ENCODE data around the gene IL36B.

Gene IL36B

GRCh38 chr2:113050921-113051895 is 1.5 kb downstream of the IL36B start:
- DNase-seq: no peak

DNA sequence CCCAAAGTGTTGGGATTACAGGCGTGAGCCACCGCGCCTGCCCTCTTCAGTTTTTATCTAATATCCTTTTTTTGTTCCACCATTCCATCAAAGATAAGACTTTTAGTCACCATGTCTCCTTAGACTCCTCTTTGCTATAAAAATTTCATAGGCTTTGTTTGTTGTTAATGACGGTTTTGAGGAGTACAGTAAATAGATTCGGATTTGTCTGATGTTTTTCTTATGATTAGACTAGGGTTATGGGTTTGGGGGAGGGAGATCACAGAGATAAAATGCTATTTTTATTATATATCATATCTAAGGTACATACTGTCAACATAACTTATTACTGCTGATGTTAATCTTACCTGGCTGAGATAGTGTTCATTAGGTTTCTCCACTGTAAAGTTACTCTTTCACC is 6.2 kb downstream of the IL36B start:
- no peak for DNase-seq

DNA sequence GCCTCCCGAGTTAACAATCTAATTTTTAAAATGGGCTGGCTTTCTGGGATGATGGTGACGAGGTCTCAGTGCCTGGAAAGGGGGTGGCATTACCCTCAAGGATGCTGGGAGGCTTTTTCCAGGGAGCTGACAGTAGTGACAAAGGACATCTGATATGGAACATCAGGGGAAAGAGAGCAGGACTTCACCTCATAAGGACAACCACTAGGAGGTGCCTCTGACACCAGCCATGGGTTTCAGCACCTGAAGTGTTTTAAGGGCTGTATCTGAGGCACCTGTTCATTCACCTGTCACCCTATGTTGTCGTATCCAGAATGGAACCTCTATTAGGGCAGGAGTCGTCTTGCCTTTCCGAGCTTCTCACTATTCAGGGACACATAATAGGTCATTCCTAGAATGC is 10.8 kb downstream of the IL36B start:
- DNase-seq: no peak

GRCh38 chr2:113039719-113040118 is 12.9 kb downstream of the IL36B start:
- DNase-seq: no peak

DNA sequence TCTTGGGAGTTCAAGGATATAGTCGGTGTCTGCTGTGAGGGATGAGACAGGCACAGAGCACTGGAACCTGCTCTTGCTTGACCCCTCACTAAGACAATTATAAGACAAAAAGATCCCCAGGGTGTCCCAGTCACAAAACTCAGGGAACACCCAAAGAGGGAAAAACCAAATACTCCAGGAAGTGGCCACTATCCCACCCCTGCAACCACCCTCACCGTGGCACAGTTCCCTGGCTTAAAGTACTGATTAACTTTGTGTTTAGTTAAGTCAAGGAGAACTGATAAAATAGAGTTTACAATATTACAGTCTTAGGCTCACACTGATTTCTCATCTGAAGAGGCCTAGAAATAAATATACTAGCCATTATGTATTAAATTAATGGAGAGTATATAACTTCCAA is 13.5 kb downstream of the IL36B start:
- DNase-seq: no peak

DNA sequence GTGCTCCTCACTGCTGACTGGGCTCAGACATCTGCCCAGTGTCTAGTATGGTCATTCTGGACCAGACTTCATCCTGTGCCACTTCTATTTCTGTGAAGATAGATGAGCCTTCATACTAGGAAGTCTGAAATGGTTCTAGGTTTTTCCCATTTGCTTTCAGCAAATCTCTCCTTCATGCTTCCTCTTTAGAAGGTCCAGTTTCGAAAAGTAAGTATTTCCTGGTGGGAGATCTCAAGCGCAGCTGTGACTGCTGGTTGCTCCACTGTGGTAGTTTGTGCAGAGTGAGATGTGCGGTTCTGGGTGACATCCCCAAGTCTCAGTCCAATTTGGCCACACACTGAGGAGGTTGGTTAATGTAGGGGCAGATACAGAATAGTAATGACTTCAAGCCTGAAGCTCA is 14.4 kb downstream of the IL36B start:
- no peak for DNase-seq

DNA sequence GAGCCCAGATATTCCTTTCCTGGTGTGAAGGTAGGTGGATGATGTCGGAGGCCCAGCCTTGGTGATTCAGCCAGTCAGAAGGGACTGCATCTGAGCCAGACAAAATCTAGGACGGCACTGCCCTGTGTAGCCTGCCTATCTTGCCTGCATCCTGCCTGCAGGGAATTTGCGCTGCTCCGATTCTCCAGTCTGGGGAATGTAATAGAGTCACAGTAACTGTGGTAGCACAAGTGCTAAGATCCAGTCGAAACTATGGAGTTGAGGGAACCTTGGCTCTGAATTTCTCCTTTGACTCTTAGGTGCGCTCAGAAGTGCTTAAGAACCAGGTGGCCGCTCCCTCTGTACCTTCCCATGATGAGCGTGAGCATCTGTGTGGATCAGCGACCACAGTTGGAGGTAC is 15.9 kb downstream of the IL36B start:
- no peak for DNase-seq

GRCh38 chr2:113034016-113034415 is 18.7 kb downstream of the IL36B start:
- no peak for DNase-seq

DNA sequence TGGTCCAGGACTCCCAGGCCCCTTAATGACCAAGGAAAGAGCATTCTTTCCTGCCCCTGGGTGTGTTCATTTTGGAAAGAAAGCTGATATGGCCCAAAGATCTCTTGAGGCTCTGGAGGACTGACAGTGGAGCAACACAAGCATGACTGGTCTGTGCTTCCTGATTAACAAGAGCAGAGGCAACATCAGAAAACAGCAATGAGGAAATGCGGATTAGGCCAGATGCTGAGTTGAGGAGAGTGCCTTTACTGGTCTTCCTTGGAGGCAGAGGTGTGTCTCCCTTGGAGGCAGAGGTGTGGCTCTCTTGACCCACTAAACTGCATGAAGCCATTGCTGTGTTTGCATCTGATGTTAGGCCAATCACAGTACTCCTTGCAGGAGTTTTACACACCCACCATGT is 19.9 kb downstream of the IL36B start:
- DNase-seq: no peak

- no peak for DNase-seq
These were observed 24.6 kb downstream of the IL36B start for GRCh38 chr2:113028112-113028511.

DNA sequence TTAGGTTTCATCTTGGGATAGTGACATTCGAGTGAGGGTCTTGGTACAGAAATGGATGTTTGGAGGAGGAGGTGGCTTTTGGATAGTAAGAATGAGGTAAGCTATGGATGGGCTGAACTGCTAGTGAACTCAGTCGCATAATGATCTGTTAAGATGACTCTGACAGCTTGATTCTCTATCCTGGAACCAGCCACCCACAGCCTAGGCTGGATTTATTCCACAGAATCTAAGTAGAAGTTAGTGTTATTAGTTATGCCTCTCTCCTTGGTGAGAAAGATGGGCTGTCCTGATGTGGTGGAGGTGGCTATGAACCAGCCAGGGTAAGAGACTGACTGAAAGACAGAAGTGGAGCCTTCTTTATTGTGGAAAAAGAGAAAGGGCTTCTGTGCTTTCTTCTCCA is 25.0 kb downstream of the IL36B start:
- no peak for DNase-seq

DNA sequence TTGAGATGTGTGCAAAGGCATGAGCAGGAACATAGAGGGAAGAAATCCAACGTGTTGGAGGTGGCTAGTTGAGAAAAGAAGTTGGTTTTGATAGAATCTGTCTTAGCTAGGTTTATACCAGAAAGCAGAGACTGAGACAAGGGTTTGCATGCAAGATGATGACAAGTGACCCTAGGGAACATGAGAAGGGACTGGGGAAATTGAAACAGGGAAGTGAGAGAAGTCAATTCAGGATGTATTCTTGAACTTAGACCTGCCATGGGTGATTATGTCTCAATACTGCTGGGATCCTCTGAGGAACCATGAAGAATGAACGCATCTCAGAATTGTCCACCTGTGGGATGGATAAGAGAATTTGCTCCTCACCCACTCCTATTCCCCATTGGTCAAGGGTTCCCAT is 26.9 kb downstream of the IL36B start:
- no peak for DNase-seq

- DNase-seq: no peak
These were observed 27.9 kb downstream of the IL36B start for GRCh38 chr2:113024764-113025163.

DNA sequence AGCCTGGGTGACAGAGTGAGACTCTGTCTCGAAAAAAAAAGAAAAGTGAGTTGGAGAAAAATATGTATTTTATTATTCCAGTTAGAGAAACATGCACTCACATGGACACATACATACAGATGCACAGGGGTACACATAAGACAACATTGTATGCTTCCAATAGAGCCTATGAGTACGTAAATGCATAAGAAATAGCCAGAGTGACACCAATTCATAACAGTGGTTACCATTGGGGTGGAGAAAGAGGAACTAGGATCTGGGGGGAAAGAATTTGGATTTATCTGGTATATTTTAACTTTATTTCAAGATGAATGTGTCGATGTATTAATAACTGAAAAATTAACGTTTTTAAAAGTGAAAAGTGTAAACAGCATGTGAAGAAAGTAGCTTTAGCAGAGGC is 31.4 kb downstream of the IL36B start:
- DNase-seq: no peak

- no peak for DNase-seq
These were observed 34.2 kb downstream of the IL36B start for GRCh38 chr2:113018509-113018908.

GRCh38 chr2:113015655-113016054 is 37.0 kb downstream of the IL36B start:
- no peak for DNase-seq

GRCh38 chr2:113015042-113015441 is 37.6 kb downstream of the IL36B start:
- no peak for DNase-seq

- DNase-seq: no peak
These were observed 38.6 kb downstream of the IL36B start for GRCh38 chr2:113014067-113014466.

DNA sequence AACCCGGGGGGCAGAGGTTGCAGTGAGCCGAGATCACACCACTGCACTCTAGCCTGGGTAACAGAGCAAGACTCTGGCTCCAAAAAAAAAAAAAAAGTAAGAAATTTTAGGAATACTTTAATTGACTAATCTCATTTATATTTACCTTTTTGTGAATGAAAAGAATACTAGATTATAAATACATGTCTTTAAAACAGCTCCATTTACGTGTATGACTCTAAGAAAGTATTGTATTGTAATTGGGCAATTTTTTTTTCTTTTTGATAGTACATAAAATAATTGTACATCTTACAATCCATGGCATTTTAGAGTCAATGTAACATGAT is 39.4 kb downstream of the IL36B start:
- no peak for DNase-seq

GRCh38 chr2:113012436-113013335 is 40.0 kb downstream of the IL36B start:
- DNase-seq: no peak

DNA sequence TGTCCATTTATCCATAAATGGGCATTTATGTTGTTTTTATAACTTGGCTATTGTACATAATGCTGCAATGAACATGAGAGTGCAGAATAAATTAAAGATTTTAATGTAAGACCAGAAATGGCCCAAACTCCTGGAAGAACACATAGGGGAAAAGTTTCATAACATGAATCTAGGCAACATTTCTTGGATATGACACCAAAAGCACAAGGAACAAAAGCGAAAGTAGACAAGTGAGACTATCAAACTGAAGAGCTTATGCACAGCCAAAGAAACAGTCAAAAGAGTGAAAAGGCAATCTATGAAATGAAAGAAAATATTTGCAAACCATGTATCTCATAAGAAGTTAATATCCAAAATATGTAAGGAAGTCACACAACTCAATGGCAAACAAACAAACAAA is 41.6 kb downstream of the IL36B start:
- no peak for DNase-seq

- DNase-seq: no peak
These were observed 42.6 kb downstream of the IL36B start for GRCh38 chr2:113010088-113010487.

DNA sequence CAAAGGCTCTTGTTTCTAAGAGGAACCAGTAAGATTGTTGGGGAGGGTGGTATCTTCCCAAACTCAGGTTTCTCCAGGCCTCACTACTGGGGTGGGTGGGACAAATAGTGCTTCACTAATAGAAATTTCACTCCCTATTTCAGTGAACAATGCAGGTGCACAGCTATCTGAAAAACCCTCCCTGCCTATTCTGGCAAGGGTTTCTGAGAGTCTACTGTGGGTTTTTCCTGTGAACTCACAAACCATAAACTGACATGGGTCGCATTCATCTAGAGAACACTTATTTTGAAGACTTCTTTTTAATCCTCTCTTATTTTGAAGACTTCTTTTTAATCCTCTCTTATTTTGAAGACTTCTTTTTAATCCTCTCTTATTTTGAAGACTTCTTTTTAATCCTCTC is 43.0 kb downstream of the IL36B start:
- DNase-seq: no peak

- DNase-seq: no peak
These were observed 45.4 kb downstream of the IL36B start for GRCh38 chr2:113007250-113007649.
